Right lobe of liver (tissue), 4 donors: ENCODE results near the gene XPO4.

Experiments
- POLR2A ChIP-seq: fragments of 450-650 bp; IDR thresholded peaks from one replicate; pipeline ENCODE4 v1.6.1; 2017; ENCODE audit warnings: antibody characterized with exemption, mild to moderate bottlenecking
- TF ChIP-seq, protein P1 (sequence below), 4 donors: fragments of 200-600 bp in 3 of 4; fragments of 450-650 bp in 1 of 4; IDR thresholded peaks; one replicate each; pipeline versions ENCODE4 v1.5.1 to v1.8.0; 2016 to 2022; ENCODE audit warnings: antibody characterized with exemption in 4 of 4, mild to moderate bottlenecking in 2 of 4
- donor health status: DM: no; HTN: no; CAD: no.
- donor health status: DM: no; HTN: no; CAD: no.
- donor health status: DM: no; HTN: yes; CAD: no.

DNA sequence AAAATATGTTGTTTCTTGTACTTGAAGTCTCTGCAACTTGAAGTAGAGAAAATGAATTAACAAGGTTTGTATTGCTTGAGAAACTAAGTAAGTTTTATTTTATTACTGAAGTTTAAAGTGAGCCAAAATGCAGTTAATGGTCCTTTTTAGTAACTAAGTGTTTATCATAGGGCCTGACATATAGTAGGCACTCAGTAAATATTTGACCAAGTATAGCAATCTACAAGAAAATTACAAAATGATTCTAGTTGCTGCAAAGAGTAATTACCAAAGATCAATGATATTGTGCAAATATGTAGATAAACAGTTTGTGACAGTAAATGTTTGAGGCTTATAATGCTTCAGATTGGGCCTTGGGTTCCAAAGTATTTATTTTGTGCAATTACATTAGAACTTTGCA lies 2.4 kb upstream of the XPO4 start:
- TF ChIP-seq, protein P1, sequence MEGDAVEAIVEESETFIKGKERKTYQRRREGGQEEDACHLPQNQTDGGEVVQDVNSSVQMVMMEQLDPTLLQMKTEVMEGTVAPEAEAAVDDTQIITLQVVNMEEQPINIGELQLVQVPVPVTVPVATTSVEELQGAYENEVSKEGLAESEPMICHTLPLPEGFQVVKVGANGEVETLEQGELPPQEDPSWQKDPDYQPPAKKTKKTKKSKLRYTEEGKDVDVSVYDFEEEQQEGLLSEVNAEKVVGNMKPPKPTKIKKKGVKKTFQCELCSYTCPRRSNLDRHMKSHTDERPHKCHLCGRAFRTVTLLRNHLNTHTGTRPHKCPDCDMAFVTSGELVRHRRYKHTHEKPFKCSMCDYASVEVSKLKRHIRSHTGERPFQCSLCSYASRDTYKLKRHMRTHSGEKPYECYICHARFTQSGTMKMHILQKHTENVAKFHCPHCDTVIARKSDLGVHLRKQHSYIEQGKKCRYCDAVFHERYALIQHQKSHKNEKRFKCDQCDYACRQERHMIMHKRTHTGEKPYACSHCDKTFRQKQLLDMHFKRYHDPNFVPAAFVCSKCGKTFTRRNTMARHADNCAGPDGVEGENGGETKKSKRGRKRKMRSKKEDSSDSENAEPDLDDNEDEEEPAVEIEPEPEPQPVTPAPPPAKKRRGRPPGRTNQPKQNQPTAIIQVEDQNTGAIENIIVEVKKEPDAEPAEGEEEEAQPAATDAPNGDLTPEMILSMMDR (IDR thresholded peaks at IDR 0.05): no peak
- no peak for TF ChIP-seq POLR2A
